SK-N-SH (cell line): ENCODE data around the gene UBE2D3. TPM values are rescaled to one million over a fixed set of nuclear protein-coding genes. Genes with fewer than 3 reads are reported as not detected.

Experiments
- CTCF ChIA-PET: fragments of 300-600, 350-600 bp; formaldehyde crosslinking; extraction: SDS; loops from one replicate; lab custom pipeline; 2021; lab: Yijun Ruan, JAX
- POLR2A ChIA-PET: fragments of 350-600 bp; sonication (Branson Sonifier 250); formaldehyde crosslinking; extraction: SDS; loops from one replicate; lab custom pipeline; 2020; ENCODE audit warnings: antibody characterized with exemption, inconsistent platforms; lab: Yijun Ruan, JAX
- DNase-seq: peaks from one replicate; pipeline ENCODE4 v3.0.0; 2012
- H2AFZ ChIP-seq: fragments of 200-600 bp; sonication (generic); 2 replicates; pipeline ENCODE4 v1.8.1; 2016; ENCODE audit warnings: antibody characterized with exemption, mild to moderate bottlenecking, low read depth
- H3F3A ChIP-seq: fragments of 200-600 bp; sonication (generic); replicated peaks from 2 replicates; pipeline ENCODE3; 2016; ENCODE audit warnings: antibody characterized with exemption, mild to moderate bottlenecking; ENCODE audit not compliant: insufficient read depth
- H3K27ac ChIP-seq, 2 experiments: fragments of 200-500 bp in 1 of 2; fragments of 200-600 bp in 1 of 2; sonication (Bioruptor generic) in 1 of 2; sonication (generic), shearing (Covaris generic) in 1 of 2; 2 replicates each; pipeline versions ENCODE4 v1.5.1 to v1.6.1; 2014 to 2016; ENCODE audit warnings: low read depth in 2 of 2, inconsistent platforms in 1 of 2, low read length in 1 of 2, mild to moderate bottlenecking in 1 of 2, mixed read lengths in 1 of 2
- H3K27me3 ChIP-seq: fragments of 200-600 bp; sonication (generic), shearing (Covaris generic); 2 replicates; pipeline ENCODE4 v1.6.1; 2016; ENCODE audit warnings: mixed run types; ENCODE audit not compliant: insufficient read depth
- H3K36me3 ChIP-seq, 2 experiments: fragments of 200-500 bp in 1 of 2; fragments of 200-600 bp in 1 of 2; sonication (Bioruptor generic) in 1 of 2; sonication (generic) in 1 of 2; replicated peaks in 1 of 2; 2 replicates each; pipeline versions ENCODE3 to v1.5.1; 2014 to 2016; ENCODE audit warnings: low read length in 1 of 2, mild to moderate bottlenecking in 1 of 2; ENCODE audit not compliant: insufficient read depth in 2 of 2, control insufficient read depth in 1 of 2
- H3K4me1 ChIP-seq, 2 experiments: fragments of 200-500 bp in 1 of 2; fragments of 200-600 bp in 1 of 2; sonication (Bioruptor generic) in 1 of 2; sonication (generic), shearing (Covaris generic) in 1 of 2; 2 replicates each; pipeline versions ENCODE4 v1.5.1 to v1.6.1; 2014 to 2016; ENCODE audit warnings: low read depth in 1 of 2, low read length in 1 of 2, mixed run types in 1 of 2; ENCODE audit not compliant: insufficient read depth in 2 of 2, control insufficient read depth in 1 of 2
- H3K4me2 ChIP-seq: fragments of 200-600 bp; sonication (generic), shearing (Covaris generic); 2 replicates; pipeline ENCODE4 v1.6.1; 2017; ENCODE audit warnings: mixed run types
- H3K4me3 ChIP-seq, 2 experiments: fragments of 200-500 bp in 1 of 2; fragments of 200-600 bp in 1 of 2; sonication (Bioruptor generic) in 1 of 2; sonication (generic), shearing (Covaris generic) in 1 of 2; 2 replicates each; pipeline versions ENCODE4 v1.5.1 to v1.8.1; 2014 to 2016; ENCODE audit warnings: low read depth in 2 of 2, inconsistent platforms in 1 of 2, low read length in 1 of 2, mild to moderate bottlenecking in 1 of 2, mixed read lengths in 1 of 2, moderate library complexity in 1 of 2
- H3K79me2 ChIP-seq: fragments of 200-600 bp; sonication (generic); 2 replicates; pipeline ENCODE4 v1.8.1; 2017; ENCODE audit warnings: mild to moderate bottlenecking; ENCODE audit not compliant: insufficient read depth
- H3K9ac ChIP-seq: fragments of 200-600 bp; sonication (generic); 2 replicates; pipeline ENCODE4 v1.6.1; 2017; ENCODE audit warnings: mixed run types
- H3K9me2 ChIP-seq: fragments of 200-600 bp; sonication (generic); 2 replicates; pipeline ENCODE4 v1.6.1; 2017; ENCODE audit warnings: mixed run types
- H3K9me3 ChIP-seq: fragments of 200-600 bp; sonication (generic); 2 replicates; pipeline ENCODE4 v1.6.1; 2017; ENCODE audit warnings: mixed run types, mild to moderate bottlenecking, moderate library complexity
- H4K20me1 ChIP-seq: fragments of 200-600 bp; sonication (generic); 2 replicates; pipeline ENCODE4 v1.6.1; 2017; ENCODE audit warnings: mild to moderate bottlenecking, mixed run types; ENCODE audit not compliant: insufficient read depth
- ELF1 ChIP-seq: IDR thresholded peaks from 2 replicates; pipeline ENCODE4 v1.4.0; 2012
- EP300 ChIP-seq, 2 experiments: IDR thresholded peaks; 2 replicates each; pipeline versions ENCODE4 v1.4.0 to v1.6.1; 2012; ENCODE audit warnings: borderline replicate concordance in 1 of 2, low read depth in 1 of 2, low read length in 1 of 2
- EZH2phosphoT487 ChIP-seq: fragments of 200-600 bp; sonication (generic); IDR thresholded peaks from 2 replicates; pipeline ENCODE4 v1.6.1; 2017; ENCODE audit warnings: low read depth, mixed run types, mild to moderate bottlenecking, antibody characterized with exemption, moderate library complexity, borderline replicate concordance
- FOSL2 ChIP-seq: IDR thresholded peaks from 2 replicates; pipeline ENCODE4 v1.4.0; 2012; ENCODE audit warnings: low read depth, mild to moderate bottlenecking, moderate library complexity, borderline replicate concordance
- FOXJ3 ChIP-seq: sonication (generic); formaldehyde crosslinking; IDR thresholded peaks from 2 replicates; pipeline ENCODE4 v1.5.1; 2020; ENCODE audit warnings: mild to moderate bottlenecking, missing genetic modification reagents
- FOXM1 ChIP-seq: IDR thresholded peaks from 2 replicates; pipeline ENCODE4 v1.4.0; 2012; ENCODE audit warnings: low read depth, mild to moderate bottlenecking
- GATA2 ChIP-seq: sonication (generic); formaldehyde crosslinking; IDR thresholded peaks from 2 replicates; pipeline ENCODE4 v1.5.0; 2020; ENCODE audit warnings: mild to moderate bottlenecking, missing genetic modification reagents
- MXI1 ChIP-seq: IDR thresholded peaks from 2 replicates; pipeline ENCODE4 v1.6.1; 2012; ENCODE audit warnings: mild to moderate bottlenecking, low read depth, low read length, improper control_type of control experiment
- RAD21 ChIP-seq: IDR thresholded peaks from 2 replicates; pipeline ENCODE4 v1.6.1; 2012; ENCODE audit warnings: mild to moderate bottlenecking, low read length
- RCOR1 ChIP-seq: fragments of 150-350 bp; IDR thresholded peaks from 2 replicates; pipeline ENCODE4 v1.6.1; 2017; ENCODE audit warnings: antibody characterized with exemption, low read length
- RXRA ChIP-seq: IDR thresholded peaks from 2 replicates; pipeline ENCODE4 v1.4.0; 2012; ENCODE audit warnings: low read depth, mild to moderate bottlenecking, borderline replicate concordance
- TAF1 ChIP-seq: IDR thresholded peaks from 2 replicates; pipeline ENCODE4 v1.6.1; 2012; ENCODE audit warnings: low read depth, mild to moderate bottlenecking, low read length, moderate library complexity, borderline replicate concordance
- TCF12 ChIP-seq: IDR thresholded peaks from 2 replicates; pipeline ENCODE4 v1.4.0; 2012
- TEAD4 ChIP-seq: IDR thresholded peaks from 2 replicates; pipeline ENCODE4 v1.4.0; 2012; ENCODE audit warnings: mild to moderate bottlenecking, borderline replicate concordance; ENCODE audit not compliant: insufficient read depth
- YY1 ChIP-seq: IDR thresholded peaks from 2 replicates; pipeline ENCODE4 v1.4.0; 2012; ENCODE audit warnings: low read depth, mild to moderate bottlenecking
- WGBS: methylation state at CpG from one replicate; pipeline ENCODE4 v1.1.6; 2017; ENCODE audit warnings: low lambda C conversion rate; 5-methylcytosine and 5-hydroxymethylcytosine counted together
- polyA plus RNA-seq, 3 experiments: library from polyadenylated mRNA; depleted of rRNA; stranded (reverse); fragments of >200 nt; gene quantifications; 2 replicates each; pipeline ENCODE4 v1.2.3, GENCODE V29; 2012
- TF ChIP-seq, protein P1 (sequence below): fragments of 200-600 bp; sonication (generic); IDR thresholded peaks from 2 replicates; pipeline ENCODE4 v1.6.1; 2017; ENCODE audit warnings: antibody characterized with exemption, mild to moderate bottlenecking, moderate library complexity
- TF ChIP-seq, protein P2 (sequence below): fragments of 150-350 bp; IDR thresholded peaks from 2 replicates; pipeline ENCODE4 v1.6.1; 2016; ENCODE audit warnings: mild to moderate bottlenecking, low read depth, low read length
- TF ChIP-seq, protein P3 (sequence below): IDR thresholded peaks from 2 replicates; pipeline ENCODE4 v1.4.0; 2012; ENCODE audit warnings: low read depth, borderline replicate concordance
- TF ChIP-seq, protein P4 (sequence below): IDR thresholded peaks from 2 replicates; pipeline ENCODE4; 2012

Gene UBE2D3
- polyA plus RNA-seq, 1 of the 3 experiments (the other 2 are of a cell fraction): 216 TPM

DNA sequence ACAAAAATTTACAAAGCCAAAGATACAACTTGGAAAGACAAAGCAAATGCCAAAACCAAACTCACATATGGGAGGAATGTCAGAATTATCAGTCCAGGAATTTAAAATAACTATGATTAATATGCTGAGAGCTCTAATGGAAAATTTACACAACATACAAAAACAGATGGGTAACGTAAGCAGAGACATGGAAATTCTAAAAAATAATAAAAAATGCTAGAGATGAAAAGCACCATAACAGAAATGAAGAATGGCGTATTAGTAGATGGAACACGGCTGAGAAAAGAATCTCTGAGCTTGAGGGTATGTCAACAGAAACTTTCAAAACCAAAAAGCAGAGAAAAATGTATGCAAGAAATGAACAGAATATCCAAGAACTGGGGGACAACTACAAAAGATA is 62.5 kb downstream of the UBE2D3 start:
- no peaks in the 10 kb centered on the region for H4K20me1 ChIP-seq
- no peak for DNase-seq
- no peak overlapping the region for H2AFZ ChIP-seq
- TF ChIP-seq TAF1 (no peak), RCOR1 (no peak), TEAD4 (no peak), RAD21 (no peak), RXRA (no peak), TCF12 (no peak), FOXJ3 (CRISPR knock-in tag) (no peak), FOSL2 (no peak), EP300 (IDR thresholded peaks at IDR 0.05; ENCODE audit: borderline replicate concordance in 1 of 2, low read depth in 1 of 2, low read length in 1 of 2) (no peak), ELF1 (no peak), YY1 (no peak), GATA2 (no peak), EZH2phosphoT487 (no peak), MXI1 (no peak), FOXM1 (no peak)
- TF ChIP-seq, protein P1, sequence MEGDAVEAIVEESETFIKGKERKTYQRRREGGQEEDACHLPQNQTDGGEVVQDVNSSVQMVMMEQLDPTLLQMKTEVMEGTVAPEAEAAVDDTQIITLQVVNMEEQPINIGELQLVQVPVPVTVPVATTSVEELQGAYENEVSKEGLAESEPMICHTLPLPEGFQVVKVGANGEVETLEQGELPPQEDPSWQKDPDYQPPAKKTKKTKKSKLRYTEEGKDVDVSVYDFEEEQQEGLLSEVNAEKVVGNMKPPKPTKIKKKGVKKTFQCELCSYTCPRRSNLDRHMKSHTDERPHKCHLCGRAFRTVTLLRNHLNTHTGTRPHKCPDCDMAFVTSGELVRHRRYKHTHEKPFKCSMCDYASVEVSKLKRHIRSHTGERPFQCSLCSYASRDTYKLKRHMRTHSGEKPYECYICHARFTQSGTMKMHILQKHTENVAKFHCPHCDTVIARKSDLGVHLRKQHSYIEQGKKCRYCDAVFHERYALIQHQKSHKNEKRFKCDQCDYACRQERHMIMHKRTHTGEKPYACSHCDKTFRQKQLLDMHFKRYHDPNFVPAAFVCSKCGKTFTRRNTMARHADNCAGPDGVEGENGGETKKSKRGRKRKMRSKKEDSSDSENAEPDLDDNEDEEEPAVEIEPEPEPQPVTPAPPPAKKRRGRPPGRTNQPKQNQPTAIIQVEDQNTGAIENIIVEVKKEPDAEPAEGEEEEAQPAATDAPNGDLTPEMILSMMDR: no peak
- TF ChIP-seq, protein P2, sequence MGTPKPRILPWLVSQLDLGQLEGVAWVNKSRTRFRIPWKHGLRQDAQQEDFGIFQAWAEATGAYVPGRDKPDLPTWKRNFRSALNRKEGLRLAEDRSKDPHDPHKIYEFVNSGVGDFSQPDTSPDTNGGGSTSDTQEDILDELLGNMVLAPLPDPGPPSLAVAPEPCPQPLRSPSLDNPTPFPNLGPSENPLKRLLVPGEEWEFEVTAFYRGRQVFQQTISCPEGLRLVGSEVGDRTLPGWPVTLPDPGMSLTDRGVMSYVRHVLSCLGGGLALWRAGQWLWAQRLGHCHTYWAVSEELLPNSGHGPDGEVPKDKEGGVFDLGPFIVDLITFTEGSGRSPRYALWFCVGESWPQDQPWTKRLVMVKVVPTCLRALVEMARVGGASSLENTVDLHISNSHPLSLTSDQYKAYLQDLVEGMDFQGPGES: no peak
- TF ChIP-seq, protein P3, sequence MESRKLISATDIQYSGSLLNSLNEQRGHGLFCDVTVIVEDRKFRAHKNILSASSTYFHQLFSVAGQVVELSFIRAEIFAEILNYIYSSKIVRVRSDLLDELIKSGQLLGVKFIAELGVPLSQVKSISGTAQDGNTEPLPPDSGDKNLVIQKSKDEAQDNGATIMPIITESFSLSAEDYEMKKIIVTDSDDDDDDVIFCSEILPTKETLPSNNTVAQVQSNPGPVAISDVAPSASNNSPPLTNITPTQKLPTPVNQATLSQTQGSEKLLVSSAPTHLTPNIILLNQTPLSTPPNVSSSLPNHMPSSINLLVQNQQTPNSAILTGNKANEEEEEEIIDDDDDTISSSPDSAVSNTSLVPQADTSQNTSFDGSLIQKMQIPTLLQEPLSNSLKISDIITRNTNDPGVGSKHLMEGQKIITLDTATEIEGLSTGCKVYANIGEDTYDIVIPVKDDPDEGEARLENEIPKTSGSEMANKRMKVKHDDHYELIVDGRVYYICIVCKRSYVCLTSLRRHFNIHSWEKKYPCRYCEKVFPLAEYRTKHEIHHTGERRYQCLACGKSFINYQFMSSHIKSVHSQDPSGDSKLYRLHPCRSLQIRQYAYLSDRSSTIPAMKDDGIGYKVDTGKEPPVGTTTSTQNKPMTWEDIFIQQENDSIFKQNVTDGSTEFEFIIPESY: no peak
- TF ChIP-seq, protein P4, sequence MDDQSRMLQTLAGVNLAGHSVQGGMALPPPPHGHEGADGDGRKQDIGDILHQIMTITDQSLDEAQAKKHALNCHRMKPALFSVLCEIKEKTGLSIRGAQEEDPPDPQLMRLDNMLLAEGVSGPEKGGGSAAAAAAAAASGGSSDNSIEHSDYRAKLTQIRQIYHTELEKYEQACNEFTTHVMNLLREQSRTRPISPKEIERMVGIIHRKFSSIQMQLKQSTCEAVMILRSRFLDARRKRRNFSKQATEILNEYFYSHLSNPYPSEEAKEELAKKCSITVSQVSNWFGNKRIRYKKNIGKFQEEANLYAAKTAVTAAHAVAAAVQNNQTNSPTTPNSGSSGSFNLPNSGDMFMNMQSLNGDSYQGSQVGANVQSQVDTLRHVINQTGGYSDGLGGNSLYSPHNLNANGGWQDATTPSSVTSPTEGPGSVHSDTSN: no peak
- whole genome bisulfite sequencing: 81% methylated on average over 3 of the region's 3 CpGs
- ChIA-PET CTCF (no interaction called here), POLR2A (no interaction called here)
- H3K4me2 ChIP-seq: no peak overlapping the region
- H3K4me3 ChIP-seq: no peak overlapping the region
- no peaks in the 10 kb centered on the region for H3K9me3 ChIP-seq
- H3K9me2 ChIP-seq: no peaks in the 10 kb centered on the region
- H3F3A ChIP-seq: no peaks in the 10 kb centered on the region
- no peak overlapping the region for H3K9ac ChIP-seq
- H3K36me3 ChIP-seq: no peaks in the 10 kb centered on the region
- H3K4me1 ChIP-seq: peaks cover 0 to 5% of the 10 kb centered on the region in 2 experiments; a peak in 1 of 4 replicates
- peaks cover 5% of the 10 kb centered on the region; the same call in 1 of the 2 replicates for H3K79me2 ChIP-seq
- no peaks in the 10 kb centered on the region for H3K27me3 ChIP-seq
- no peak overlapping the region for H3K27ac ChIP-seq
